Measurements from ENCODE around the gene NOC4L.

NOC4L gene

GRCh38 chr12:132152411-132152821, 8.2 kb downstream of the NOC4L start:
- TF ChIP-seq POLR2A (IDR thresholded peaks at IDR 0.05; ENCODE audit: low read length) = no peak
- TF ChIP-seq GATA1 (IDR thresholded peaks at IDR 0.05; ENCODE audit: low read depth, low read length) = no peak
- DNase-seq = no peak

- DNase-seq = no peak
- TF ChIP-seq POLR2A (IDR thresholded peaks at IDR 0.05; ENCODE audit: low read length) (no peak), GATA1 (IDR thresholded peaks at IDR 0.05; ENCODE audit: low read depth, low read length) (no peak)
These were observed 8.7 kb downstream of the NOC4L start for GRCh38 chr12:132152953-132153352.

- no peak for TF ChIP-seq GATA1 (IDR thresholded peaks at IDR 0.05; ENCODE audit: low read depth, low read length)
These were observed 9.5 kb downstream of the NOC4L start for GRCh38 chr12:132153501-132154340.

GRCh38 chr12:132154341-132154761, 10.1 kb downstream of the NOC4L start:
- DNase-seq = no peak
- no peak for TF ChIP-seq GATA1 (IDR thresholded peaks at IDR 0.05; ENCODE audit: low read depth, low read length)
- no peak for TF ChIP-seq POLR2A (IDR thresholded peaks at IDR 0.05; ENCODE audit: low read length)

More at GRCh38 chr12:132153501-132154340, 9.5 kb downstream of the NOC4L start:
- peak; percentile 76 for DNase-seq

- peak; percentile 40 to 73 for DNase-seq
- TF ChIP-seq POLR2A (IDR thresholded peaks at IDR 0.05; ENCODE audit: low read length) = no peak
- no peak for TF ChIP-seq GATA1 (IDR thresholded peaks at IDR 0.05; ENCODE audit: low read depth, low read length)
These were observed 10.9 kb downstream of the NOC4L start for GRCh38 chr12:132154941-132155770.

GRCh38 chr12:132155771-132156572, 11.7 kb downstream of the NOC4L start:
- peak; percentile 41 to 60 for DNase-seq
- TF ChIP-seq POLR2A (IDR thresholded peaks at IDR 0.05; ENCODE audit: low read length) (no peak), GATA1 (IDR thresholded peaks at IDR 0.05; ENCODE audit: low read depth, low read length) (no peak)

- peak; percentile 41 to 60 for DNase-seq
- TF ChIP-seq GATA1 (IDR thresholded peaks at IDR 0.05; ENCODE audit: low read depth, low read length) (no peak), POLR2A (IDR thresholded peaks at IDR 0.05; ENCODE audit: low read length) (no peak)
These were observed 12.5 kb downstream of the NOC4L start for GRCh38 chr12:132156573-132157325.

GRCh38 chr12:132157733-132158409, 13.6 kb downstream of the NOC4L start:
- no peak for TF ChIP-seq POLR2A (IDR thresholded peaks at IDR 0.05; ENCODE audit: low read length)
- DNase-seq = peak in 1 of 2 experiments; percentile 20

- TF ChIP-seq GATA1 (IDR thresholded peaks at IDR 0.05; ENCODE audit: low read depth, low read length) = no peak
- no peak for DNase-seq
These were observed 14.7 kb downstream of the NOC4L start for GRCh38 chr12:132158677-132159554.

- no peak for DNase-seq
- TF ChIP-seq POLR2A (IDR thresholded peaks at IDR 0.05; ENCODE audit: low read length) (no peak), GATA1 (IDR thresholded peaks at IDR 0.05; ENCODE audit: low read depth, low read length) (no peak)
These were observed 15.3 kb downstream of the NOC4L start for GRCh38 chr12:132159555-132160003.

GRCh38 chr12:132160016-132160415, 15.8 kb downstream of the NOC4L start:
- TF ChIP-seq POLR2A (IDR thresholded peaks at IDR 0.05; ENCODE audit: low read length) (no peak), GATA1 (IDR thresholded peaks at IDR 0.05; ENCODE audit: low read depth, low read length) (no peak)
- DNase-seq = peak in 1 of 2 experiments; percentile 46

- no peak for TF ChIP-seq GATA1 (IDR thresholded peaks at IDR 0.05; ENCODE audit: low read depth, low read length)
- no peak for TF ChIP-seq POLR2A (IDR thresholded peaks at IDR 0.05; ENCODE audit: low read length)
- DNase-seq = no peak
These were observed 16.4 kb downstream of the NOC4L start for GRCh38 chr12:132160601-132161035.
